Fibroblast of villous mesenchyme (primary cell): Measurements from ENCODE around the gene ALPL. TPM values are rescaled to one million over a fixed set of nuclear protein-coding genes. Genes with fewer than 3 reads are reported as not detected.

ENCODE experiments used
- DNase-seq: peaks from one replicate; pipeline ENCODE4 v3.0.0-alpha.2; 2010; ENCODE audit warnings: low read depth
- H3K4me3 ChIP-seq: 2 replicates; pipeline ENCODE4 v1.5.1; 2011; ENCODE audit warnings: low read depth, mild to moderate bottlenecking, low read length
- total RNA-seq: library from RNA; depleted of rRNA; stranded (reverse); fragments of >200 nt; gene quantifications from 2 replicates; pipeline ENCODE4 v1.2.3, GENCODE V29; 2012
- TF ChIP-seq, protein P1 (sequence below): IDR thresholded peaks from 2 replicates; pipeline ENCODE4 v1.5.1; 2012; ENCODE audit warnings: low read depth, mild to moderate bottlenecking, low read length; ENCODE audit not compliant: insufficient read depth

The ALPL gene
- total RNA-seq, 1 donor = 1.7 TPM

DNA sequence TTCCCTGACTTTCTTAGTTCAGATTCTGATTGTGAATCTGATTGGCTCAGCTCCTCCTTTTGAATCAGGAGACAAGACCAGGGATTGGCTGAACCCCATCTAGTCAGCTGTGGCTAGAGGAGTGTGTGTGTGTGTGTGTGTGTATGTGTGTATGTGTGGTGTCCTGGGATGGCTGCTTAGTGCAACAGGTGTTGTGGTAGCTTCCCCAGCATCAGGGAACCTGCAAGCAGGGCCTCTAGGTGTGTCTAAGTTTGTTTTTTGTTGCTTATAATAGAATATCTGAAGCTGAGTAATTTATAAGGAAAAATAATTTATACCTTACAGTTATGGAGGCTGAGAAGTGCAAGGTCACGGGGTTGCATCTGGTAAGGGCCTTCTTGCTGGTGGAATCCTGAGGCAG is 13.2 kb upstream of the ALPL start:
- H3K4me3 ChIP-seq = no peak overlapping the region
- TF ChIP-seq, protein P1, sequence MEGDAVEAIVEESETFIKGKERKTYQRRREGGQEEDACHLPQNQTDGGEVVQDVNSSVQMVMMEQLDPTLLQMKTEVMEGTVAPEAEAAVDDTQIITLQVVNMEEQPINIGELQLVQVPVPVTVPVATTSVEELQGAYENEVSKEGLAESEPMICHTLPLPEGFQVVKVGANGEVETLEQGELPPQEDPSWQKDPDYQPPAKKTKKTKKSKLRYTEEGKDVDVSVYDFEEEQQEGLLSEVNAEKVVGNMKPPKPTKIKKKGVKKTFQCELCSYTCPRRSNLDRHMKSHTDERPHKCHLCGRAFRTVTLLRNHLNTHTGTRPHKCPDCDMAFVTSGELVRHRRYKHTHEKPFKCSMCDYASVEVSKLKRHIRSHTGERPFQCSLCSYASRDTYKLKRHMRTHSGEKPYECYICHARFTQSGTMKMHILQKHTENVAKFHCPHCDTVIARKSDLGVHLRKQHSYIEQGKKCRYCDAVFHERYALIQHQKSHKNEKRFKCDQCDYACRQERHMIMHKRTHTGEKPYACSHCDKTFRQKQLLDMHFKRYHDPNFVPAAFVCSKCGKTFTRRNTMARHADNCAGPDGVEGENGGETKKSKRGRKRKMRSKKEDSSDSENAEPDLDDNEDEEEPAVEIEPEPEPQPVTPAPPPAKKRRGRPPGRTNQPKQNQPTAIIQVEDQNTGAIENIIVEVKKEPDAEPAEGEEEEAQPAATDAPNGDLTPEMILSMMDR = no peak

DNA sequence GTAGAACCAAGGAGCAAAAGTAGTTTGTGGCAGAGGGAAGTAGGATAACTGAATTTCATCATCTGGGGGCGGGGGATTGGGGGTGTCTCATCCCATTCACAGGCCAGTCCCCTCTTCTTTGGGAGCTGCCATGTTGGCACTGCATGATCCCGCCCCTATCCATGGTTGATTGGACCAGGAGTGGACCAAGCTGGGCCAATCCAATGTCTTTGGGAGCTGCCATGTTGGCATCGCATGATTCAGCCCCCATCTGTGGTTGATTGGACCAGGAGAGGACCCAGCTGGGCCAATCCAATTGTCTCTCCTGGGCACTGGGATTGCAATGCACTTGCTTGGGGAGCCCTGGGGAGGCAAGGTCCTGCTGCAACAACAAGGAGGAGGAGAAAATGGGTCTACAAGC is 12.3 kb upstream of the ALPL start:
- H3K4me3 ChIP-seq = no peak overlapping the region
- no peak for DNase-seq
- TF ChIP-seq, protein P1 = no peak

More for the DNA sequence above, 13.2 kb upstream of the ALPL start:
- DNase-seq = no peak

DNA sequence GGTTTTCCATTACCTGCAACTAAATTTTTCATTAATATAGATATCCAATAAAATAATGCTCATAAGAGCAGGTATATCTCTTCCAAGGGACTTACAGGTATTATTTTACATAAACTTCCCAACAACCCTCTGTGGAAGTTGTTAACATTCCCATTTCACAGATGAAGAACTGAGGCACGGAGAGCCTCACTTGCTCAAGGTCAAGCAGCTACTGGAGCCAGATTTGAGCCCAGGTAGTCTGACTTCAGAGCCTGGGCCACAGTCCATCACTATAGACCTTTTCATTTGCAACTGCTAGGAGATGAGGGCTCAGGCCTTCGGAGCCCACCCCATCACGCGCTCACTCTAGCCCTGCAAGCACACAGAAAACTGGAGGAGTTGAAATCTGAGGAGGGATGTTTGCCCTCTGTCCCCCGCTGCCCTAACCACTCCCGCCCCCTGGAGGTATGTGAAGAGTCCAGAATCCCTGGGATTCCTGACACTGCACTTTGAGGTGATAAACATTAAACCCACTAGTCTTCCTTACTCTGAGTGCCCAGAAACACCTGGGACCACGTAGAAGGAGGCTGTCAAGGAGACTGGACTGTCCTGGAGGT is 11.7 kb upstream of the ALPL start:
- H3K4me3 ChIP-seq = no peak overlapping the region
- TF ChIP-seq, protein P1 = no peak
- no peak for DNase-seq

DNA sequence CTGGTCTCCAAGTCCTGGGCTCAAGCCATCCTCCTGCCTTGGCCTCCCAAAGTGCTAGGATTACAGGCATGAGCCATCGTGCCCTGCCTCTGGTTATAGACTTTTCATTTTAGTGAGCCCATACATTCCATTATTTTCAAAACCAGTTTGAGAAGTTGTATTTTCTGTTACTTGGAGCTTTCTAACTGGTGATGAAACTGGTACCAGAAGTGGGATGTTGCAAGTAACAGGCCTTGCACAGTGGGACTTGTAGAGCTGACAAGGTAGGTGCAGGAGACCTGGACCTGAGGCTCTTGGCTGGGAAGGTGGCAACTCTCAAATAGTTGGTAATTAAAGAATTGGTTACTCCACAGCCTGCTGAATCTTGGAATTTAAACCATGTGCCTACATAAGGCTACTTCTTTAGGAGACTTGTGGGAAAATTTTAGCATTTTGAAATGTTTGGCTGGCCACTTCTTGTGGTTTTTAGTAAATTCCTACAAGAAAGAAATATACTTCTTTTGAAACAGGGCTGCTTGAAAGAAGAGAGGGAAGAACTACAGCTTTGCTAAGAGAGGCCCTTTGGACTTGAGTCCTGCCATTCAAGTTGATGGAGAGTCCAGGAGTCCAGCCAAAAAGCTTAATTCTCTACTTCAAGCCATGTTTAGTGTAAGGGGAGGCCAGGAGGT is 9.8 kb upstream of the ALPL start:
- peak; percentile 26 for DNase-seq
- TF ChIP-seq, protein P1 = no peak
- H3K4me3 ChIP-seq = no peak overlapping the region

DNA sequence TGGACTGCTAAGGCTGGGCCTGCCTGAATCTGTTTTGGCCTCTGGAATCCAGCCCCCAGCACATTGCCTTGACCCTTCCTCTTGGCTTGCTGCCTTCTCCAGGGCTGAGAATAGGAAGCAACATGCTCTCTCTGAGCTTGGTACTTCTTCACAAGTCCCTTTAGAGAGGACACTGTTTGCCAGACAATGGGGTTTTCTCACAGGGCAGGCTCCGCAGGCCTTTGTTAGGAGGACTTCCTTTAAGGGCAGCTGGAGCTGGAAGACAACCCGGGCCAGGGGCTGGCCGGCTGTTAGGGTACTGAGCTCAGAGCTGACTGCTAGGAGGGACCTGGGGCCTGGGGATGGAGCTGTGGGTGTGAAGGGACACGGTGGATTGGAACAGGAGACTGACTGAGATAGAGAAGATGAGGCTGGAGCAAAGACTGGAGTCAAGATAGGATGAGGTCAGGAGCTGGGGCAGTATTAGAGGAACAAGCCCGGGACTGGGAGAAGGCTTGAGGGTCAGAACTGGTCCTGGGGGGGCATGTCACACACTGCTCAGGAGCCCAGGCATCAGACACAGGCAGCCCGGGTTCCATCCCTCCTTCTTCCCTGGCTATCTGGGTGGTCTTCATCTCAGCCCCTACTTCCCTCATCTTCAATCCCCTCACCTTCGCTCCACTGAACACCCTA is 5.4 kb upstream of the ALPL start:
- no peak for DNase-seq
- H3K4me3 ChIP-seq = no peak overlapping the region
- TF ChIP-seq, protein P1 = no peak

DNA sequence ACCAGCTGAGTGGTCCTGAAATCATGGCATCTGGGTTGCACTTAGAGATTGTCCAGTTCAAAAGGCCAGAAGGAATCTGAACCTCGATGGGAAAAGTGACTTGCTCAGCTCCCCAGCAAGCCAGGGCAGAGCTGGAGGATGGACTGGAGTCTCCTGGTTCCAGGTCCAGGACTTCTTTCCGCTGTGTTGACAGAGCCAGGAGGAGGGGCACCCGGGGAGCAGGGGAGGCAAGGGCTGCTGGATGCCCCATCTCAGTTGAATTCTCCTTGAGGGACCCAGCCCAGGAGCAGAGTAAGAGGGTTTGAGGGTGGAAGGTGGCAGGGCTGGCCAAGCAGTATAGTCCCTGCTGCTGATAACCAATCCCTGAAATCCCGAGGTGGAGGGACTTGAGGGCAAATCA is 2.4 kb upstream of the ALPL start:
- no peak overlapping the region for H3K4me3 ChIP-seq
- TF ChIP-seq, protein P1 = no peak
- DNase-seq = no peak
